BE2C (cell line): ENCODE data around the gene SLC7A10.
"Not testable (repeated sequence)": the region's sequence is repeated elsewhere in the genome, so short reads cannot be mapped to it uniquely, and the experiment has no call there.

ENCODE experiments used
- DNase-seq: peaks from one replicate; pipeline ENCODE4 v3.0.0-alpha.2; 2020
- H3K27me3 ChIP-seq: fragments of 250-450 bp; sonication (Bioruptor Pico); 2 replicates; pipeline ENCODE4 v1.5.1; 2020; ENCODE audit warnings: mild to moderate bottlenecking
- H3K36me3 ChIP-seq: fragments of 250-450 bp; sonication (Bioruptor Pico); 2 replicates; pipeline ENCODE4 v1.5.1; 2020; ENCODE audit warnings: mild to moderate bottlenecking
- H3K4me1 ChIP-seq: fragments of 250-450 bp; sonication (Bioruptor Pico); 2 replicates; pipeline ENCODE4 v1.5.1; 2020
- H3K4me3 ChIP-seq: 2 replicates; pipeline ENCODE4 v1.5.1; 2011; ENCODE audit warnings: low read depth, low read length
- H3K9me3 ChIP-seq: fragments of 250-450 bp; sonication (Bioruptor Pico); 2 replicates; pipeline ENCODE4 v1.5.1; 2020
- CTCF ChIP-seq: IDR thresholded peaks from 2 replicates; pipeline ENCODE4 v1.5.1; 2012; ENCODE audit warnings: mild to moderate bottlenecking, low read depth, low read length

SLC7A10 gene

GRCh38 chr19:33167438-33167837 lies 58.2 kb downstream of the SLC7A10 start:
- no peak for DNase-seq
- TF ChIP-seq CTCF, result no peak
- H3K4me3 ChIP-seq, result no peak overlapping the region
- H3K27me3 ChIP-seq, result no peaks in the 10 kb centered on the region
- no peaks in the 10 kb centered on the region for H3K9me3 ChIP-seq
- no peaks in the 10 kb centered on the region for H3K4me1 ChIP-seq
- no peaks in the 10 kb centered on the region for H3K36me3 ChIP-seq

- H3K4me1 ChIP-seq, DNase-seq, H3K36me3 ChIP-seq, H3K27me3 ChIP-seq, H3K4me3 ChIP-seq, H3K9me3 ChIP-seq: not testable (repeated sequence)
Measured at GRCh38 chr19:33166037-33166436, 59.6 kb downstream of the SLC7A10 start.

GRCh38 chr19:33163481-33163880 lies 62.2 kb downstream of the SLC7A10 start:
- Histone ChIP-seq H3K4me3 (no peak overlapping the region), H3K36me3 (no peaks in the 10 kb centered on the region), H3K27me3 (no peaks in the 10 kb centered on the region), H3K4me1 (no peaks in the 10 kb centered on the region), H3K9me3 (no peaks in the 10 kb centered on the region)
- TF ChIP-seq CTCF, result no peak
- DNase-seq, result no peak

- Histone ChIP-seq H3K27me3 (no peaks in the 10 kb centered on the region), H3K36me3 (no peaks in the 10 kb centered on the region), H3K4me3 (no peak overlapping the region), H3K9me3 (no peaks in the 10 kb centered on the region), H3K4me1 (no peaks in the 10 kb centered on the region)
- no peak for TF ChIP-seq CTCF
- no peak for DNase-seq
Measured at GRCh38 chr19:33161201-33161600, 64.4 kb downstream of the SLC7A10 start.

GRCh38 chr19:33159893-33160292 lies 65.8 kb downstream of the SLC7A10 start:
- DNase-seq, result no peak
- H3K36me3 ChIP-seq, result no peaks in the 10 kb centered on the region
- no peak for TF ChIP-seq CTCF
- H3K27me3 ChIP-seq, result no peaks in the 10 kb centered on the region
- H3K4me3 ChIP-seq, result no peak overlapping the region
- H3K9me3 ChIP-seq, result no peaks in the 10 kb centered on the region
- no peaks in the 10 kb centered on the region for H3K4me1 ChIP-seq

GRCh38 chr19:33159149-33159548 lies 66.5 kb downstream of the SLC7A10 start:
- H3K36me3 ChIP-seq, result no peaks in the 10 kb centered on the region
- no peak for DNase-seq
- no peak overlapping the region for H3K4me3 ChIP-seq
- no peaks in the 10 kb centered on the region for H3K9me3 ChIP-seq
- TF ChIP-seq CTCF, result no peak
- no peaks in the 10 kb centered on the region for H3K27me3 ChIP-seq
- no peaks in the 10 kb centered on the region for H3K4me1 ChIP-seq
